Measurements from ENCODE around the gene TRMT10C.
A peak's percentile ranks its signal among the peaks of the same experiment; 100 is the strongest.
"Not testable (repeated sequence)": the region's sequence is repeated elsewhere in the genome, so short reads cannot be mapped to it uniquely, and the experiment has no call there.

Gene TRMT10C

GRCh38 chr3:101561630-101562328 lies at the start of gene TRMT10C:
Gene TRMT10C, plus strand, starts transcription at chr3:101561868. Its CDS starts 2,914 bp downstream, at chr3:101564782.
- DNase-seq: peak; percentile 97

GRCh38 chr3:101512396-101512645 lies 49.3 kb upstream of the TRMT10C start:
- no peak for DNase-seq

- peak; percentile 91 for DNase-seq
Measured at GRCh38 chr3:101512646-101513418, 48.8 kb upstream of the TRMT10C start, which contains the start of gene SENP7. Gene SENP7, minus strand, starts transcription at chr3:101513212. Its CDS starts 82 bp downstream, at chr3:101513130.

- DNase-seq: no peak
Measured at GRCh38 chr3:101513419-101513986, 48.2 kb upstream of the TRMT10C start.

DNA sequence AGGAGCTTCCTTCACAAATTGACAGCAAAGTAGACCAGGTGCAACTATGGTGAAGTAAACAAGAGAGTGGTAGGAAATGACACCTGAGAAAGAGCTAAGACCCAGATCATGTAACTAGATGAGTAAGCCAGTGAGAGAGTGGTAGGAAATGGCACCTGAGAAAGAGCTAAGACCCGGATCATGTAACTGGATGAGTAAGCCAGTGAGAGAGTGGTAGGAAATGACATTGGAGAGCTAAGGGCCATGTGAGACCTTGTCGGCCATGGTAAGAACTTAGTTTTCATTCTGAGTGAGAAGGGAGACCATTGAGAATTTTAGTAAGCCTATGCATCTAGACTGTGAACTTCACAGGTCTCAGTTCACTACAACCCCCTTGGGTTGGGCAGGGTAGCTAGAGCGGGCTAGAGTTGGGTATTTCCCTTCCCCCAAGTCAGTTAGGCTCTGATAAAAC lies 43.2 kb upstream of the TRMT10C start:
- no peak for DNase-seq

DNA sequence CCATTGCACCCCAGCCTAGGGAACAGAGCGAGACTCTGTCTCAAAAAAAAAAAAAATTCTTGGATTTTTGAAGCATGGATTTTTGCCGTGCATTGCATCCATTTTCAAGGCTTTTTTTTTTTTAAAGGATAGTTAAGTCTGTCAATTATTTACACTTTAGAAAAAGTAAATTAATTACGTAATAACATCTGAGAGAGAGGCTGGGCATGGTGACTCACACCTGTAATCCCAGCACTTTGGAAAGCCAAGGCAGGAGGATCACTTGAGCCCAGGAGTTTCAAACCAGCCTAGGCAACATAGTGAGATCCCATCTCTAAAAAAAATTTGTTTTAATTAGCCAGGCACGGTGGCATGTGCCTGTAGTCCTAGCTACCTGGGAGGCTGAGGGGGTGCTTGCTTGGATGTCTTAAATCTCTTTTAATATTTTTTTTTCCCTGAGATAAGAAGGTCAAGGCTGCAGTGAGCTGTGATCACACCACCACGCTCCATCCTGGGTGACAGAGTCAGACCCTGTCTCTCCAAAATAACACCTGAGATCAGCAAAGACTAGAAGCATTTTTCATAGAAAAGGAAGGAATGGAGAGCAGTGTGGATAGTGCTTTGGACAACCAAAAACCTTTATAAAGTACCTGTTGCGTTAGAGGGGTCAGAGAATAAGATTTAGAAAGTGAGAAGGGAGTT lies 41.8 kb upstream of the TRMT10C start:
- no peak for DNase-seq

GRCh38 chr3:101521211-101521701 lies 40.4 kb upstream of the TRMT10C start:
- DNase-seq: no peak

DNA sequence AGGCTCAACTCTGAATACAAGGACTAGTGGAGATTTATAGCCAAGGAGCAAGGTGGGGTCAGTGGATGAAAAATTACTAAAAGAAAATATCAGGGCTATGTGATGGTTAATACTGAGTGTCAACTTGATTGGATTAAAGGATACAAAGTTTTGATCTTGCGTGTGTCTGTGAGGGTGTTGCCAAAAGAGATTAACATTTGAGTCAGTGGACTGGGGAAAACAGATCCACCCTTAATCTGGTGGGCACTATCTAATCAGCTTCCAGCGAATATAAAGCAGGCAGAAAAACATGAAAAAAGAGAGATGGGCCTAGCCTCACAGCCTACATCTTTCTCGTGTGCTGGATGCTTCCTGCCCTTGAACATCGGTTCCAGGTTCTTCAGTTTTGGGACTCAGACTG lies 34.2 kb upstream of the TRMT10C start:
- DNase-seq: no peak

- no peak for DNase-seq
Measured at GRCh38 chr3:101527906-101528305, 33.8 kb upstream of the TRMT10C start.

DNA sequence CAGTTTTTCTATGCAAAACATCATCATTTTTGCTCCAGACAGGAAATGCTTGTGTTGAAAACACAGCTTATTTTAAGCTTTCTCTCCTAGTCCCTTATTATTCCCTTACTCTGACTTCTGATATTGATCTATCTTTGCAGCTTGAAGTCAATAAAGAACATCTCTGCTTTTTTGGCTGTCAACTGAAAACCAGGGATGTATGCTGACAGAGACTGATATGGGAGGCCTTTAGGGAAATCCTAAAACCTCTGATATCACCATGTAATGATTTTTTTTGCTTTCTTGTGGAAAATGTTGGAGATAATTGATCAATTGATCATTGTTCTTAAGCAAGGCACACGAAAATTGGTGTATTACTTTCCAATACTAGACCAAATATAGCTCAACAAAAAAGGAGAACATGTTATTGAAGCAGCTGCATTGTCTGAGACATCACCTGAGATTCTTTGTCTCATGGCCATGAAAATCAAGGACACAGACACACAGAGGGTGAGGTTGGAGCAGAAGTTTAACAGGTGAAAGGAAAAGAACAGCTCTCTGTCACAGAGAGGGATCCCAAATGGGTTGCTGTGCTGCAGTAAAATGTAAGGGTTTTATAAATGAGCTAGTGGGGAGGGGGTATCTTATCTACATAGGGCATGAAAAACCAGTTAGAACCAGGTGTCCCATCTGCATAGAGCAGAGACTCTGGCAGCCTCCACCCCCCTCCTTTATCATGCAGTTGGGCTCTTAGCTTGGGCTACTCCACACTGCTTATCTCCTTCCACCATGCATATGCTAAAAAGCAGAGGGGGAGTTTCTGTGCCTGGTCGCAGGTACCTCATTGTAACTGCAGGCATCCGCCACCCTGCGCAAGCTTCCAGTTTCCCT lies 31.6 kb upstream of the TRMT10C start:
- no peak for DNase-seq

DNA sequence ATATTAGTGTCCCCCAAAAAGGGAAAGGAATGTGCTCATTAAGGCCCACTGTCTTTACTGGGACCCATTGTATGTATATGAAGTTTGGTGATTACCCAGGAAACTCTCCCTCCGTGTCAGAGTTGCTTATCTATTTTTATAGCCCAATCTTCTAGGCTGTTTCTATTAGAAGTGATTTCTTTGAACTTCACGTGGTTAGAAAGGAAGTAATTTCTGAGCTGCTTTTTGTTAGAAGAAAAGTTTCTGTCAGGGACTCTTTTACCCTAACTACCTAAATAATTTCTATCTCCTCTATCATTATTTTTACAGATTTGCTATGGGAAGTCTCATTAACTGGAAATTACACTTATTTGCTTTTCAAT lies 31.0 kb upstream of the TRMT10C start:
- DNase-seq: no peak

GRCh38 chr3:101531473-101532086 lies 30.1 kb upstream of the TRMT10C start:
- DNase-seq: no peak

DNA sequence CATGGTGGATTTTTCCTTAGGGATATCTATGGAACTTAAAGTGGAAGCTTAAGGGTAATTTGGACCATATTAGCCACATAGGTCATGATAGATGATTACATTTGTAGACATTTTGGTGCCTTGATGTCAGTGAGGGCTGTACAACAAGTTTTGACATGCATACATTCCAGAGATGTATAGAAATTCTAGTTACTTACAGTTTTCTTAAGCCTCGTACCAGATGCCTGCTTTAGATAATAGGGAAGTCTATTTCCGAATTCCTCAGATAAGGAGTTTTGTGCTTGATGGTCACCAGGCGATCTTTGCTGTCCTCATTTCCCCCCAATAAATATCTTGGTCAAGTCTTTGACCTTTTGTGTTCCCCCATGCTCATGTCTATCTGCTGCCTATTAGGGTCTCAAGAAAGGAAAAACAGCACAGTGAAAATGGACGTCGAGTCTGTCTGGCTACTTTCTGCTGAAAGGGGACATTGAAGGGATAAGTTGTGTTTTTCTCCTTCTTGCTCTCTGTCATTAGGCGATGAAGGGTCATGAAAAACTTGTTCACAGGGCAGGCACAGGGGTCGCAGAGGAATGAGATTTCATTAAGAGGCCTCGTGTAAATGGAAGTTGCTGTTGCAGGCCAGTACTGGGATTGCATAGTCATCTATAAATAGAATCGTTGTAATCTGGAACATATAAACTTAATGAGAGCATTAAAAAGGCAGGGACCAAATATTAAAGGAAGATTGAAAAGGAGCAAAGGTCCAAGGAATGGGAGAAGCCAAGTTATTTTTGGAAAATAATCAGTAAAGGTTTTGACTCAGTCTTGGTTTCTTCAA lies 28.7 kb upstream of the TRMT10C start:
- no peak for DNase-seq

- DNase-seq: no peak
Measured at GRCh38 chr3:101533603-101533968, 28.1 kb upstream of the TRMT10C start.

GRCh38 chr3:101535221-101535620 lies 26.4 kb upstream of the TRMT10C start:
- no peak for DNase-seq

DNA sequence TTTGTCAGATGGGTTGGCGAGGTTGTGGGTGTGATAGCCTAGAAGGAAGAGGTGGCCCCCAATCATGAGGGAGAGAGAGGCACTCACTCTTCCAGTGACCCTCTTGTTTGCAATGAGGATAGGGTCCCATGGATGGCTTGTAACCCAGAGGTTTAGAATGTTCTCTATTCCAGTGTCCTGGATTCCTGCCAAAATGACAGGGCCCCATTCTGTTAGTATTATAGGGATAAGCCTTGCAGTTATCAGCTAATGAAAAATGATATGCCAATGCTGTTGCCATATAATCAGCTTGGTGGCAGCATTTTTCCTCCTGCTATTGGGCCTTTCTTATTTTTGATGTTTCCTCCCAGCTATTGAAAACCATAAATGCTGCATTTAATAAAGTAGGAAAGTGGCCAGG lies 25.4 kb upstream of the TRMT10C start:
- DNase-seq: no peak

DNA sequence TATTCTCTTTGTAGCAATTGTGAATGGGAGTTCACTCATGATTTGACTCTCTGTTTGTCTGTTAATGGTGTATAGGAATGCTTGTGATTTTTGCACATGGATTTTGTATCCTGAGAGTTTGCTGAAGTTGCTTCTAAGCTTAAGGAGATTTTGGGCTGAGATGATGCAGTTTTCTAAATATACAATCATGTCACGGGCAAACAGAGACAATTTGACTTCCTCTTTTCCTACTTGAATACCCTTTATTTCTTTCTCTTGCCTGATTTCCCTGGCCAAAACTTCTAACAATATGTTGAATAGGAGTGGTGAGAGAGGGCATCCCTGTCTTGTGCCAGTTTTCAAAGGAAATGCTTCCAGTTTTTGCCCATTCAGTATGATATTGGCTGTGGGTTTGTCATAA lies 24.7 kb upstream of the TRMT10C start:
- not testable (repeated sequence) for DNase-seq

DNA sequence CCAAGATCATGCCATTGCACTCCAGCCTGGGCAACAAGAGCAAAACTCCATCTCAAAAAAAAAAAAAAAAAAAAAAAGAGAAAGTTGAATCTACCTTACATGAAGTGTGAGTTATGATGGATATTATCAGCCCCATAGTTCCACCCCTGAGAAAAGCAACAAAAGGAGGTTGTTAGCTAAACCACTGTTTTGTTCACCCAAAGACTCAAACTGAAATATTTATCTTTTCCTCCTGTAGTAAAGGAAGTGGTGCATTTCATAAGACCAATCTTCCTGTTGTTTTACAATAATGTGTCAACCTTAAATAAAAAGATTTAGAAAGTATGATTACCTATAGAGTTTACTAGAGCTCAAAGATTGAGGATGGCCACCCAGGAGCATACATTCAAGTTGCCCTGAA lies 18.7 kb upstream of the TRMT10C start:
- DNase-seq: no peak

GRCh38 chr3:101544161-101544850 lies 17.4 kb upstream of the TRMT10C start:
- DNase-seq: no peak

- no peak for DNase-seq
Measured at GRCh38 chr3:101548527-101549105, 13.1 kb upstream of the TRMT10C start.

All from femur (tissue), 1 donor.